ENCODE results near the gene DBI. TPM values are rescaled to one million over a fixed set of nuclear protein-coding genes. Genes with fewer than 3 reads are reported as not detected.
"Not testable (repeated sequence)": the region's sequence is repeated elsewhere in the genome, so short reads cannot be mapped to it uniquely, and the experiment has no call there.

Gene DBI
- total RNA-seq, 1 experiment from 2014 or later: 133 TPM

DNA sequence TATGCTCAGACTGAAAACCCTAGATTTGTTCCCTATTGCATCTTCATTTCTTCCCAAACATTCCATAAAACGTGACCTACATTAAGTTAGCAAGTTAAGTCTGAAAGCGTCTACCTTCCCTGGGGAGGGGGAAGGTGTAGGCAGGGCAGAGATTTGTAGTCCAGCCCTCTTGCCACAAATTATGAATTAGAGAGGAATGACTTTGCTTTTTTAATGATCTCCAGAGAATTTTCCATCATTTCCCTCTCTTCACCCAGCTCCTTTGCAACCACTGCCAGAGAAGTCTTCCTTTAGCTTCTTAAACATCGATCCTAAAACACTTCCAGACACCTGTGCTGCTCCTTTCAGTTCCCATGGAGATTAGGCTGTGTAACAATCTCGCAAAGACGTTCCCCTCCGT is 1.3 kb upstream of the DBI start:
- no peak for DNase-seq (ENCODE audit: low read depth)

DNA sequence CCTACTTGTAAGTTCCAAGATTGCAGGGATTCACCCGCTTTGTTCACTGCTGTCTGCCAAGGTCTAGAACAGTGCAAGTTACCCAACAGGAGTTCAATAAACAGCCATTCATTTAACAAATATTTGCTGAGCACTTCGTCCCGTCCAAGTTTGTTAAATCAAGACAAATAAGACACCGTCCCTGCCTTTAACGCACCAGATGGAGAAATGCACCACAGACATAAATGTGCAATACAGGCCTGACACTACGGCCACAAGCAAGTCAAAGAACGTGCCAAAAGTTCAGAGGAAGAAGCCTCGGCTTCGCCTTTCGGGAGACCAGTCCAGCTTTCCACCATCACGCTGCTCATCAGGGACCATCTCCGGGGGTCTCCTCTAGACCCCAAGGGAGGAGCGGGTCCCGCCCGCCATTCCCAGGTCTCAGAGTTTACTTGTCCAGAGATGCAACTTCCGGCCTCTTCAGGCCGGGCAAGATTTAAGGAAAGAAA is 572 bp upstream of the DBI start:
- peak; percentile 7 for DNase-seq (ENCODE audit: low read depth)

- DNase-seq (ENCODE audit: low read depth): peak; percentile 61
Observed at GRCh38 chr2:119367472-119368099, 809 bp downstream of the DBI start.

DNA sequence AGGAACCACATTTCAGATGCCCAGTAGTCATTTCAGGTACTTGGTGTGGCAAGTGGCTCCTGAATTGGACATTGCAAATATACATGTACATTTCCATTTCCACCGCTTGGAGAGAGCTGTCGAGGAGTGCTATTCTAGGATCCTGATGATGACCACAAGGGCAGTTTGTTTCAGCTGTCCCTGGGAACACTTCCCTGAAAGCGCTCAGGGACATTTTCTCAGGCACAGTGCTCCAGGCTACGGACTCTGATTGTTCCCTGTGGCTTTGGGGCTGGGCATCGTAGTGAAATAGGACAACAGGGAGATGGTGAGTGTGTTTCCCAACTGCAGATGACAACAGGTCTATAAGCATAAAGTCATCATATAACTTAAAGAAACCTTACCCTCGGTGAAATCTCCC is 3.1 kb downstream of the DBI start:
- DNase-seq (ENCODE audit: low read depth): no peak

DNA sequence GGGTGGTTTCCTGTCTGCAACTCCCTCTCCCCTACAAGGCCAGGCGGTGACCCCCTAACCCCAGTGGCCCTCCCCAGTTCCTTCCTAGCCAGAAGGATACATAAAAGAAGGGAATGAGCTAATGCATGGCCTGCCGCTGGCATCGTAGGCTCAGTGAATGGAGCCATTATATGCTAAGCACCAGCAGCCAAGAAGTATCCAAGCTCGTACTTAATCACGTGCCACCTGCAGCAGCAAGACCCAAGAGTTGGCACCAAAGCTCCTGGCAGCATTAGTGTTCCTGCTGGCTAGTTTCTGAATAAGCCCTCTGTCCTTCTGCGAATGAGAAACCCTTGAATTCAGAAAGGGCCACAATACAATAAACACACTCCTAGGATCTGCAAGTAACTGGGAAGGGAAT is 4.3 kb downstream of the DBI start:
- no peak for DNase-seq (ENCODE audit: low read depth)

DNA sequence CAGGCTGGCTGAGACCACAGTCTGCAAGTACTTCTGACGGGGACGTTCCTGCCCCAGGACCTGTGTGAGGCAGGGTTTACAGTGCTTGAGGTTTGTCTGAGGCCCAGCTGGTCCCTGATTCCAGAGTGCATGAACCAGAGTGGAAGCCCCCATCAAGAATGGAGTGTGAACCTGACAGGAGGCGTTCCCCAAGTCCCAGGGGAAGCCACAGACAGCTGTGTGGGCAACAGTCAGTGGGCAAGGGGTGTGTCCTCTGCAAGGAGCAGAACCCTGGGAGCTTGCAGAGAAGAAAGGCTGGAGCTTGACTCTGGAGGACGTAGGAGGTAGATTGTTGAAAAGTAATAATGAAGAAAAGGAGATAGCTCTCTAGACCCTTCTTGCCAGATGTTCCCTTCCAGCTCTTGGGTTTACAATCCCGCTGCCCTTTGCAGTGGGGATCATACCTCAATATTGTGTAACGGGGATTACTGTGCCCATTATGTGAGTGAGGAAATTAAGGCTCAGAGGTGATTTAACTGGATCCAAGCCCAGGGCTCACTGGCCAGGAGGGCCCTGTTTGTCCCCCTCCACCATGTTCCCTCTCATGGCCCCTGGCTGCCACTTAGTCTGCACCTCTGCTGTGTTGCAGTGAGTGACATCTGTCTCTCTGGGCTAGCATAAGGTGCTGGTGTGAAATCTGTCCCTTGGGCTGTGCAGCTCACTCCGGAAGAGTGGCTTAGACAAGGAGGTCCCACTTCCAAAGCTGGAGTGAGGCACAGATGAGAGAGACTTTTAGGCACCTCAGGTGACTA is 6.2 kb downstream of the DBI start:
- no peak for DNase-seq (ENCODE audit: low read depth)

GRCh38 chr2:119373907-119374745 is 7.3 kb downstream of the DBI start:
- not testable (repeated sequence) for DNase-seq (ENCODE audit: low read depth)

- DNase-seq (ENCODE audit: low read depth): not testable (repeated sequence)
Observed at GRCh38 chr2:119376406-119376805, 9.6 kb downstream of the DBI start.

DNA sequence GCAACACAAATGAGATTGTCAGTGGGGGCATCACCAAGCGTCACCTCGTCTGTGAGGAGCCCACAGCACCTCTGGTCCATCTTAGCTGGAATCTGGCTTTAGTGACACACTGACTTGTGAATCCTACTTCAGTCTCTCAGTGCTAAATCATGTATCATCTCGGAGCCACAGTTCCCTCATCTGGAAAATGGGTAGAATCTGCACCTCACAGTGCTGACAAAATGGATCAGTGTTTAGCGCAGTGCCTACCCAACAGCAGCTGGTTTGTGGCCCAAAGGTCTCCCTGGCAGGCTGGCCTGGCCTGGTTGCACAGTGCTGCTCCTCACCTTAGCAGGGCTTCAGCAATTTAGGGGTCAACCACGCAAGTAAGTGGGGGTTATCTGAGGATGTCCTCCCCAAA is 10.0 kb downstream of the DBI start:
- DNase-seq (ENCODE audit: low read depth): no peak

GRCh38 chr2:119377294-119377992 is 10.7 kb downstream of the DBI start:
- no peak for DNase-seq (ENCODE audit: low read depth)

DNA sequence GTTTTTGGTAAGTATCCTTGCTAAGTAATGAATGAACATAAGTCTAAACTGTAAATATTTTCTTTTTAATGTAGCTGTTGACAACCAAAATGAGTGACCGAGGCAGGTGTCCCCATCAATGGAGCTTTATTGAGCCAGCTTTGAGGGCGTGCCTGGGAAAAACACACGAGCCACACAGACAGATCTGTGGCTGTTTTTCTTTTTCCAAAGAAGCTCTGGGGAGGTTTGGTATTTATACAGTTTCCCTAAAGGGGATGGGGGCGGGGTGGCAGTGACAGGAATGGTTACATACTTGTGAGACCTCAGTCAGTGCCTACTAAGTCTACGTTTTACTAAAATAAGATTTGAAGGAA is 11.2 kb downstream of the DBI start:
- no peak for DNase-seq (ENCODE audit: low read depth)

DNA sequence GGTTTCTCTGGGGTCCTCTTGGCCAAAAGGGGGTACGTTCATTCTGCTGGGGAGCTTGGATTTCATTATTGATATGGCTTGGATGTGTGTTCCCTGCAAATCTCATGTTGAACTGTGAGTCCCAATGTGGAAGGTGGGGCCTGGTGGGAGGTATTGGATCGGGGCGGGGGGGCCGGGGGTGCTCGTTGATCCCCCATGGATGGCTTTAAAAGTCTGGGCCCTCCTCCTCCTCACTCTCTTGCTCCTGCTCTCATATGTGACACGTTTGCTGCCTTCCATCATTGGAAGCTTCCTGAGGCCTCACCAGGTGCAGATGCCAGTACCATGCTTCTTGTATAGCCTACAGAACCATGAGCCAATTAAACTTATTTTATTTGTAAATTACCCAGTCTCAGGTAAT is 11.8 kb downstream of the DBI start:
- no peak for DNase-seq (ENCODE audit: low read depth)

- DNase-seq (ENCODE audit: low read depth): no peak
Observed at GRCh38 chr2:119383410-119384140, 16.8 kb downstream of the DBI start.

DNA sequence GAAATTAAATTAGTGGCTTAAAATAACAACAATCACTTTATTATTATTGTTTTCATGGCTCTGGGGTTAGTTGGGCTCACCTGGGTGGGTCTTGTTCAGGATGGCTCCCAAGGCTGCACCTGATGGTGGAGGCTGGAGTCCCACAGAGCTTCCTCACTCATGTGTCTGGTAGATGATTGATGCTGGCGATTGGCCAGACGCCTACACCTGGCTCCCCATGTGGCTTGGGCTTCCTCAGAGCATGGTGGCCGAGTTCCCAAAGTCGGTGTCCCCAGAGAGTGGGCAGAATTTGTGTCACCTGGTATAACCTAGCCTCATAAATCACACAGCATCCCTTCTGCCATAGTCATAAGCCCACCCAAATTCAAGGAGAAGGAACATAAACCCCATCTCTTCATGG is 18.2 kb downstream of the DBI start:
- no peak for DNase-seq (ENCODE audit: low read depth)

DNA sequence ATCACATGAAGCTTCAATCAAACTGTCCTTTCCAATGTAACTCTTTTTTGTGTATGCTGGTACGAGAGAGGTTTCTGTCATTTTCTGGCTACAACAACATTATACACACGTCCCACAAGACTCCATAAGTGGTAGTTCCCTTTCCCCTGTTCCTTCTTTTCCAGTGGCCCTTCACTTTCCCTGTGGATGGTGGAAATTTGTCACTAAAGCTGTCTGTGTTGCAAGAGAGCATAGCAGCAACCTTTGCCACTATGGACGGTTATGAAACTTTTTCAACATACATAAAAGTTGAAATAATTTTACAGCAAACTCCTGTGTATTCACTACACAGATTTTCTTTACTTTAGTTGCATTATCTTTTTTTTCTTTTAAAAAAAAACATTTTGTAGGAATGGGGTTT is 18.7 kb downstream of the DBI start:
- no peak for DNase-seq (ENCODE audit: low read depth)

GRCh38 chr2:119387381-119388129 is 20.8 kb downstream of the DBI start:
- peak; percentile 52 for DNase-seq (ENCODE audit: low read depth)

DNA sequence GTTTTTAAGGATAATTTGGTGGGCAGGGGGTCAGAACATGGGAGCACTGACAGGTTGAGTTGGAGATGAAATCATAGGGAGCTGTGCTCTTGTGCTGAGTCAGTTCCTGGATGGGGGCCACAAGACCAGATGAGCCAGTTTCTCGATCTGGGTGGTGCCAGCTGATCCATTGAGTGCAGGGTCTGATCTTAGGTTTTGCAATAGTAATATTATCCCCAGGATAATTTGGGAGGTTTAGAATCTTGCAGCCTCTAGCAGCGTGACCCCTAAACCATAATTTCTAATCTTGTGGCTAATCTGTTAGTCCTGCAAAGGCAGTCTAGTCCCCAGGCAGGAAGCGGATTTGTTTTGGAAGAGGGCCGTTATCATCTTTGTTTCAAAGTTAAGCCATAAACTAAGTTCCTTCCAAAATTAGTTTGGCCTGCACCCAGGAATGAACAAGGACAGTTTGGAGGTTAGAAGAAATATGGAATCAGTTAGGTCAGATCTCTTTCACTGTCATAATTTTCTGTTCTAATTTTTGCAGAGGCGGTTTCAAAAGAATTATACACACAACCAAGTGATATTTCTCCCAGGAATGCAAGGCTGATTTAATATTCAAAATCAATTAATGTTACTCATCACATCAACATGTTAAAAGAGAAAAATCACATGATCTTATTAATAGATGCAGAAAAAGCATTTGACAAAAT is 23.0 kb downstream of the DBI start:
- DNase-seq (ENCODE audit: low read depth): peak; percentile 67

GRCh38 chr2:119393971-119394748 is 27.4 kb downstream of the DBI start:
- no peak for DNase-seq (ENCODE audit: low read depth)

GRCh38 chr2:119397196-119397595 is 30.4 kb downstream of the DBI start:
- no peak for DNase-seq (ENCODE audit: low read depth)
